ENCODE results near the gene TMEM115. TPM values are rescaled to one million over a fixed set of nuclear protein-coding genes. Genes with fewer than 3 reads are reported as not detected.
A peak's percentile ranks its signal among the peaks of the same experiment; 100 is the strongest.

The TMEM115 gene, protein sequence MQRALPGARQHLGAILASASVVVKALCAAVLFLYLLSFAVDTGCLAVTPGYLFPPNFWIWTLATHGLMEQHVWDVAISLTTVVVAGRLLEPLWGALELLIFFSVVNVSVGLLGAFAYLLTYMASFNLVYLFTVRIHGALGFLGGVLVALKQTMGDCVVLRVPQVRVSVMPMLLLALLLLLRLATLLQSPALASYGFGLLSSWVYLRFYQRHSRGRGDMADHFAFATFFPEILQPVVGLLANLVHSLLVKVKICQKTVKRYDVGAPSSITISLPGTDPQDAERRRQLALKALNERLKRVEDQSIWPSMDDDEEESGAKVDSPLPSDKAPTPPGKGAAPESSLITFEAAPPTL
- total RNA-seq: 10 to 100 TPM; 14.0 to 75.5 (median 66.2) TPM

DNA sequence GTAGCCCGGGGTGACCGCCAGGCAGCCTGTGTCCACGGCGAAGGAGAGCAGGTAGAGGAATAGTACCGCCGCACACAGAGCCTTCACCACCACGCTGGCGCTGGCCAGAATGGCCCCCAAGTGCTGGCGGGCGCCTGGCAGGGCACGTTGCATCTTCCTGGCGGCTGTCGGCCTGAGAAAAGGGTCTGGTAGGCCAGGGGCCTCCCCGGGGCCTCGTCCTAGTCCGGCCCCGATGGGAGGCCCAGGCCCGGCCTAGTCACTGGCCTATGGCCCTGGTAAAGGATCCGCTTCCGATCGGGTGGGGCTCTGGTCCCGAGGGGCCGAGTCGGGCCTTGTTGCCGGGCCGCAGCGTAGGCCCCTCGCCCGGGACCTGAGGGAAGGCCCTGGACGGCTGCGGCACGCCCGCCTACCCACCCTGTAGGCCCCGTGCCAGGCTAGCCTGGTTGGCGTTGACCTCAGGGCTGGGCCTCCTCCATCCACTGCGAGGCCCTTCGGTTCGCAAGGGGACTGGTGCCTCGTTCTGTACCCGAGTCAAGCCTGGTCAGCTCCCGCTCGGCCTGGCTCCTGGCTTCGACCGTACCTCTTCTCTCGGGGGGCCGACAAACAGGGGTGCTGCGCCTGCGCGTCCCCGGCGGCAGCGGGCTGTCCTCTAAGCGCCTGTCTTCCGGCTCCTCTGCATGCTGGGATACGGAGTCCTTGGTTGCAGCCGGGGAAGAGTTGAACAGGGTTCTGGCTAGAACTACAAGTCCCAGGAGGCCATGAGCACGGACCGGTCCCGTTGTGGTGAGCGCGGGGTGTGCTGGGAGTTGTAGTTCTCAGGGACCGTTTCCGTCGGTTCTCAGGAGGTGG is at the start of gene TMEM115:
TSS of gene TMEM115 (minus strand) at position 611 of the 849 bp plus-strand sequence. CDS start at position 153, 458 bp downstream.
- Histone ChIP-seq H3K36me3 (peaks cover 0 to 22% (median 0%) of the 10 kb centered on the region in 3 donors), H3K27me3 (no peaks in the 10 kb centered on the region), H3K4me1 (peaks cover 0 to 37% (median 27%) of the 10 kb centered on the region in 4 donors), H3K4me3 (peak within 1 kb of the TSS; percentile 67 to 84 (median 69)), H3K27ac (peak within 1 kb of the TSS; percentile 80 to 91 (median 86)), H3K9me3 (no peaks in the 10 kb centered on the region)
- DNase-seq: peak; percentile 92 to 99 (median 98)
- TF ChIP-seq POLR2A (IDR thresholded peaks at IDR 0.05): peak; percentile 64 to 79
- TF ChIP-seq, protein P1, sequence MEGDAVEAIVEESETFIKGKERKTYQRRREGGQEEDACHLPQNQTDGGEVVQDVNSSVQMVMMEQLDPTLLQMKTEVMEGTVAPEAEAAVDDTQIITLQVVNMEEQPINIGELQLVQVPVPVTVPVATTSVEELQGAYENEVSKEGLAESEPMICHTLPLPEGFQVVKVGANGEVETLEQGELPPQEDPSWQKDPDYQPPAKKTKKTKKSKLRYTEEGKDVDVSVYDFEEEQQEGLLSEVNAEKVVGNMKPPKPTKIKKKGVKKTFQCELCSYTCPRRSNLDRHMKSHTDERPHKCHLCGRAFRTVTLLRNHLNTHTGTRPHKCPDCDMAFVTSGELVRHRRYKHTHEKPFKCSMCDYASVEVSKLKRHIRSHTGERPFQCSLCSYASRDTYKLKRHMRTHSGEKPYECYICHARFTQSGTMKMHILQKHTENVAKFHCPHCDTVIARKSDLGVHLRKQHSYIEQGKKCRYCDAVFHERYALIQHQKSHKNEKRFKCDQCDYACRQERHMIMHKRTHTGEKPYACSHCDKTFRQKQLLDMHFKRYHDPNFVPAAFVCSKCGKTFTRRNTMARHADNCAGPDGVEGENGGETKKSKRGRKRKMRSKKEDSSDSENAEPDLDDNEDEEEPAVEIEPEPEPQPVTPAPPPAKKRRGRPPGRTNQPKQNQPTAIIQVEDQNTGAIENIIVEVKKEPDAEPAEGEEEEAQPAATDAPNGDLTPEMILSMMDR (IDR thresholded peaks at IDR 0.05): no peak

DNA sequence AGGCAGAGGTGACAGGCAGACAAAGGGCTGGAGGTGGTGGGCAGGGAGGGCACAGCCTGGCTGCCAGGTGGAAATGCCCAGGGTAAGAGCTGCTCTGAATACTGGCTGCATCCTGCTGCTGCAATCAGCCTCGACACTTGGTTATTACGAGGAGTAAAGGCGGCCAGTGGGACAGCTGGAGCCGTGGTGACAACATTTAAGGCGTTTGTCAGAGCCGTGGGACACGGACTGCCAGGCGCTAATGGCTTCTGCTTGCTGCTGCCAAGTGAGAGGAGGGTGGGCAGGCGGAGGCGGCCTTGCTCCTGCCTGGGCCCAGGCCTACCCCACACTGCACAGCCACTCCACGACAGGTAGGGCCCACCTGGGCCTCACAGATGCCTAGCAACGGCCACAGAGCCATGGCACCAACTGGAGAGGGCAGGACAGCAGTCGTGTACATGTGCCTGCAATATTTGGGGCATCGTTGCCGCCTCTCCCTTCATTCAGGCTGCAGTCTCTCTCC is 49.2 kb upstream of the TMEM115 start:
- Histone ChIP-seq H3K4me1 (no peaks in the 10 kb centered on the region), H3K4me3 (no peak overlapping the region), H3K9me3 (no peaks in the 10 kb centered on the region), H3K27me3 (no peaks in the 10 kb centered on the region), H3K36me3 (no peaks in the 10 kb centered on the region), H3K27ac (no peak overlapping the region)
- TF ChIP-seq POLR2A (IDR thresholded peaks at IDR 0.05): no peak
- TF ChIP-seq, protein P1 (IDR thresholded peaks at IDR 0.05): no peak
- DNase-seq: no peak

DNA sequence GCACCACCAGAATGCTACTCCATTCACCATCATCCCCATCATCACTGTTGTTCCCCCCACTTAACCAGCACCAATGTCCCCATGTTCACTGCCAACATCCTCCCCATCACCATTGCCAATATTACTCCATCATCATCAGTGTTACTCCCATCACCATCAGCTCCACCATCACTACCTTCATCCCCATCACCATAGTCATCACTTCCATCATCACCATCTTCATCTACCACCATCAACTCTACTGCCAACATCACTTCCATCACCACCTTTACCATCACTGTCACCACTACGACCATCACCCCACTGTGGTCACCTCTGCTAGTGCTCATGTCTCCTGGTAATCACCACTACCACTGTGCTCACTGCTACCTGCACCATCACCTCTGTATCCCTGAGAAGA is 47.2 kb upstream of the TMEM115 start:
- Histone ChIP-seq H3K4me3 (no peak overlapping the region), H3K4me1 (no peaks in the 10 kb centered on the region), H3K9me3 (no peaks in the 10 kb centered on the region), H3K27ac (no peak overlapping the region), H3K27me3 (no peaks in the 10 kb centered on the region), H3K36me3 (no peaks in the 10 kb centered on the region)
- no peak for DNase-seq
- TF ChIP-seq, protein P1 (IDR thresholded peaks at IDR 0.05): no peak
- no peak for TF ChIP-seq POLR2A (IDR thresholded peaks at IDR 0.05)

DNA sequence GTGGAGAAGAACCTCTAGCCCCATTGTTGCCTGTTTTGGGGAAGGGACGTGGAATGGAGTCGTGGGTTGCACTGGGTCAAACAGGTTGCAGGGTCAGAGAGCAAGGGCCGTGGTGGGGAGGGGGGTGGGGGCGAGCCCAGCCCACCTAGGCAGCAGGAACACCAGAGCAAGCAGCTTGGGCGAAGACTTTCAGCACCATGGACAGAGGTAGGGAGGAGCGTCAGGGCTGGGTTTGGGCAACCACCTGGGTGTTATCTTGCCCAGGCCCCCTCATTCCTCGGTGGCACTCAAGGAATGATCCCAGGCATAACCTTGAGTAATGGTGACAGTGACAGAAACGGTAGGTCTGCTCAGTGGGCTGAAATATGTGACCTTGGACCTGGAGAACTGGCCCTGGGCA is 45.9 kb upstream of the TMEM115 start:
- Histone ChIP-seq H3K4me3 (no peak overlapping the region), H3K9me3 (no peaks in the 10 kb centered on the region), H3K36me3 (no peaks in the 10 kb centered on the region), H3K27ac (no peak overlapping the region), H3K4me1 (no peaks in the 10 kb centered on the region), H3K27me3 (no peaks in the 10 kb centered on the region)
- DNase-seq: no peak
- TF ChIP-seq POLR2A (IDR thresholded peaks at IDR 0.05): no peak
- TF ChIP-seq, protein P1 (IDR thresholded peaks at IDR 0.05): no peak

DNA sequence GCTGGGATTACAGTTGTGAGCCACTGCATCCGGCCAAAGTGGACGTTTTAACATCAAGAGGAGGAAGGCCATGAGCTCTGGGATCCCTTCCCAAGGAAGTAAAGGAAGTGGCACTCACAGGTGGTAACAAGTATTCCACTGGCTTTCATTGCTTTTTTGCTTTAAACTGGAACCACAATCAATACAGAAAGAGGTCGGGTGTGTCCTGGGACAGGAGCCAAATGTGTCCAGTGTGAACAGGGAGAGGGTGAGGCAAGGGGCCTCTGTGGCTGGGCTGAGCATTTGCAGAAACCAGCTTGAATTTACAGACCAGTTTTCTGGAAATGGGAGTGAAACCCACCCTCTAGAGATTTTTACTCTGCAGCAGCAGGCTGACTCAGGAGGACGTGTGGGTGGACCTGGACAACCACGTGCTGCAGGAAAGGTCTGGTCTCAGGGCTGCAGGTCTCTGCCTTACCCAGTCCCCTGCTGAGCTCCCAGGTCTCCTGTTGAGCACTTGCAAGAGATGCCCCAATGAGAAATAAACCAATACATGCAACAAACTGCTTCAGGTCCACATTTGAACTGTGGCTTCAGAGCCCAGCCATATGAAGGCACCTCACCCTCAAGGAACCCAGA is 42.8 kb upstream of the TMEM115 start:
- no peaks in the 10 kb centered on the region for H3K36me3 ChIP-seq
- H3K4me1 ChIP-seq: no peaks in the 10 kb centered on the region
- no peak overlapping the region for H3K4me3 ChIP-seq
- H3K27ac ChIP-seq: no peak overlapping the region
- TF ChIP-seq, protein P1 (IDR thresholded peaks at IDR 0.05): no peak
- no peak for TF ChIP-seq POLR2A (IDR thresholded peaks at IDR 0.05)
- DNase-seq: no peak
- H3K9me3 ChIP-seq: no peaks in the 10 kb centered on the region
- H3K27me3 ChIP-seq: no peaks in the 10 kb centered on the region
